NCI-H2081 (cell line): ENCODE data around the gene PLXNA4.
"Not testable (repeated sequence)": the region's sequence is repeated elsewhere in the genome, so short reads cannot be mapped to it uniquely, and the experiment has no call there.

Experiments used
- DNase-seq, 2 experiments: peaks; one replicate each; lab custom pipeline; 2025; lab: John Stamatoyannopoulos, UW

The PLXNA4 gene

GRCh38 chr7:132575982-132576720 lies at the start of gene PLXNA4:
Gene PLXNA4, minus strand, starts transcription at chr7:132576470. Its CDS starts 67,777 bp downstream, at chr7:132508693.
- DNase-seq: peak; percentile 11 to 37

GRCh38 chr7:132625651-132626050 lies 49.4 kb upstream of the PLXNA4 start:
- DNase-seq: no peak

- DNase-seq: no peak
Observed at GRCh38 chr7:132622081-132622480, 45.8 kb upstream of the PLXNA4 start.

GRCh38 chr7:132619967-132620366 lies 43.7 kb upstream of the PLXNA4 start:
- DNase-seq: no peak

- no peak for DNase-seq
Observed at GRCh38 chr7:132618956-132619305, 42.7 kb upstream of the PLXNA4 start.

- no peak for DNase-seq
Observed at GRCh38 chr7:132618271-132618955, 42.1 kb upstream of the PLXNA4 start.

GRCh38 chr7:132614428-132615318 lies 38.4 kb upstream of the PLXNA4 start:
- no peak for DNase-seq

- DNase-seq: no peak
Observed at GRCh38 chr7:132613737-132614136, 37.5 kb upstream of the PLXNA4 start.

- no peak for DNase-seq
Observed at GRCh38 chr7:132610995-132611394, 34.7 kb upstream of the PLXNA4 start.

GRCh38 chr7:132609906-132610520 lies 33.7 kb upstream of the PLXNA4 start:
- no peak for DNase-seq

- DNase-seq: no peak
Observed at GRCh38 chr7:132609222-132609621, 33.0 kb upstream of the PLXNA4 start.

- no peak for DNase-seq
Observed at GRCh38 chr7:132608523-132608922, 32.3 kb upstream of the PLXNA4 start.

- DNase-seq: no peak
Observed at GRCh38 chr7:132607656-132608055, 31.4 kb upstream of the PLXNA4 start.

- no peak for DNase-seq
Observed at GRCh38 chr7:132604121-132604520, 27.9 kb upstream of the PLXNA4 start.

GRCh38 chr7:132603220-132603833 lies 27.1 kb upstream of the PLXNA4 start:
- DNase-seq: no peak

GRCh38 chr7:132601783-132602182 lies 25.5 kb upstream of the PLXNA4 start:
- no peak for DNase-seq

GRCh38 chr7:132596588-132596987 lies 20.3 kb upstream of the PLXNA4 start:
- DNase-seq: no peak

- DNase-seq: not testable (repeated sequence)
Observed at GRCh38 chr7:132594741-132595140, 18.5 kb upstream of the PLXNA4 start.

GRCh38 chr7:132592936-132593335 lies 16.7 kb upstream of the PLXNA4 start:
- no peak for DNase-seq

- DNase-seq: no peak
Observed at GRCh38 chr7:132592231-132592920, 16.1 kb upstream of the PLXNA4 start.

GRCh38 chr7:132590162-132590561 lies 13.9 kb upstream of the PLXNA4 start:
- no peak for DNase-seq
